ENCODE data around the gene HHATL.

The HHATL gene

GRCh38 chr3:42651248-42652091, 51.1 kb downstream of the HHATL start:
- DNase-seq: no peak

GRCh38 chr3:42649783-42650182, 52.8 kb downstream of the HHATL start:
- no peak for DNase-seq

DNA sequence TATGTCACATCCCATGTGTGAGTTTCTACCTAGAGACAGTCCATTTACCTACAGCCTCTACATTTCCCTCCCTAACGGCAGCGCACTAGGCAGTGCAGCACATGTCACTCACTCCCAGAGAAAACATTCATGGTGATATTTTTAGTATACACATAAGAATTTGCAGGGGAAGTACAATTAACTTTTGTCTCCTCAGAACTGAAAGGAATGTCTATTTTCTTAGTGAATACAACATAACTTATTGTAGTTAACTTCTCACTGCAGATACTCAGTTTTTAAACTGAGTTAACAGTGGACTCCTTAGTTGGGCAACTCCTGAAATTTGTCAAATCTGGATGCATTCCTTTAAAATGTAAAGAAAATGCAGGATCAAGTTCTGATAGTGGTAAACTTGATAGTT, 53.6 kb downstream of the HHATL start:
- no peak for DNase-seq

DNA sequence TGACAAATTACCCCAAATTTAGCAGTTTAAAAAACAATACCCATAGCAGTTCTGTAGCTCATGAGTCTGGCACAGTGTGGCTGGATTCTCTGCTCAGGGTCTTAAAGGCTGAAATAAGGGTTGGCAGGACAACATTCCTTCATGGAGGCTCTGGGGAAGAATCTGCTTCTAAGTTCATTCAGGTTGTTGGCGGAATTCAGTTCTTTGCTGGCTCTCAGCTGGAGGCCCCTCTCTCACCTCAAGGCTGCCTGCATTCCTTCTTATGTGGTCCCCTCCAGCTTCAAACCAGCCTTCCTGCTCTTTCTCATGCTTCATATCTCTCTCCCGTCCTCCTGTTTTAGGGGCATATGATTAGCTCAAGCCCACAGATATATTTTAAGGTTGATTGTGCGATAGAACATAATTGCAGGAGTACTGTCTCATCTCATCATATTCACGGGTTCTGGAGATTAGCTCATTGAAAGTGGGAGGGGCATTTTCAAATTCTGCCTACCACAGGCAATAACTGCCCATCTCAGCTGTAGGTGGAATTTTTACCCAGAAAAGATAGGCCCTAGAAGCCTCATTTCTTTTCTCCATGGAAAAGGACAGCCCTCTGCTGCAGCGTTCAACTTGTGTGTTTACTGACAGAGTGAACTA, 54.7 kb downstream of the HHATL start:
- DNase-seq: no peak

All from activated naive CD4-positive, alpha-beta T cell (primary cell).